Measurements from ENCODE around the gene ACP1.

Gene ACP1

GRCh38 chr2:264493-265468 lies at the start of gene ACP1:
Gene ACP1 (plus strand): TSS chr2:264947. CDS start chr2:264965, 18 bp downstream.
- DNase-seq: peak; percentile 96

DNA sequence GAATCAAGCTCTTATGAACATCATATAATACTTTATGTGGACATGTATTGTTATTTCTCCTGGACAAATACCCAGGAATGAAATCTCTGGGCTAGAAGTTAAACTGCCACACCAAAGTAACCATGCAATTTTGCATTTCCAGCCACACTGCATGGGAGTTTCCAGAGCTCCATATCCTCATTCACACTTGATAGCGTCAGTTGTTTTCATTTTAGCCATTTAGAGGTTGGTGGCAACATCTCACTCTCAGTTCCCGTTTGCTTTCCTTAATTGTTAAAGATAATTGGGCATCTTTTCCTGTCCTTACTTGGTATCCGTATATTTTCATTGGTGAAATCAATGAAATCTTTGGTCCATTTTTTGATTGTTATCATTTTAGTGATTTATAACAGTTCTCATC lies 48.7 kb upstream of the ACP1 start:
- no peak for DNase-seq

- no peak for DNase-seq
Measured at GRCh38 chr2:223451-223850, 41.3 kb upstream of the ACP1 start.

DNA sequence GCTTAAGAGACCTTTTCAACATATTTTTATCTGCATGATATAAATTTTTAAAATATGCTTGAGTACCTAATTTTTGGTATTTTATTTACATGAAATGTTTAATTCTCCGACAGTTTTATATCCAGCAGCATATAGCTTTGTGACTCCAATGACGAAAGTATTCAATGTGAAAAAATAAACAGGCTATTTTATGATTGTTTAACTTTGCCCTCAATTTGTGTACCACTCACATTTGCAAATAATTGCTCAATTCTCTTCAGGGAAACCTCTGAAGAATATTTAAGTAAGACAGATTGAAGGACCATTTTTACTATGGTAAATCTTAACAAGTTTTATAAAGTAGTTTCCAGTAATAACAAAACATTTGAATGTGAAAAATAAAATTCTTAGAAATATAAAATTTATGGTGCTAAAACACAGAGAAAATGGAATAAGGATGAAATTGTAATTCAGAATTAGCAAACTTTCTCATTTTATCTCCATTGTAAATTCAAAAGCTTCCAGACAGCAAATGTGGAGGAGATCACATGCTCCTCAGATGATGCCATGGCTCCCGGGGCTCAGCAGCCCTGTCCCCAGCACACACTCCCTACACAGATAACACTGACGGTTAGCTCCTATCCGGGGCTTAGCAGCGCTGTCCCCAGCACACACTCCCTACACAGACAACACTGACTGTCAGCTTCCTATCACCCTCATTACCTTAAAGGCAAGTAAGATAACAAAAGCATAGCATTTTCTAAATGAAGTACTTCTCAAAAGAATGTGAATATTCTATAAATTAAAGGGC lies 40.6 kb upstream of the ACP1 start:
- no peak for DNase-seq

DNA sequence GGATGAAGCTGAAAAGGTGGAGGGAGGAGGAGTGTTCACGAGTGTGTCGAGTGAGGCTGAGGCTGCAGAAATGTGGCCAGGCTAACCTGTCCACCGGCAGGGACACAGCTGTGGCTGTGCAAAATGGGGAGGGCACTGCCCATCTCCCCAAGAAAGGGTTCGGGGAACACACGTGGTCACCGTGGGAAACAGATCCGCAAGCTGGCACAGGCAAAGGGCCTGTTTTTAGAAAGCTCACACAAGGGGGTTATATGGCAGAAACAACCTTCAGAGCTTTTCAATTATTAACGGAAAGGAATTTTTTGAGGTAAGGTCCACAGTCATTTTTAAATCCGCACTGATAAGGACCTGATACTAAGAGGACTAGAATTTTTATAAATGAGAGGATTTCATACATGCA lies 36.6 kb upstream of the ACP1 start:
- no peak for DNase-seq

GRCh38 chr2:228518-229278 lies 36.0 kb upstream of the ACP1 start:
- no peak for DNase-seq

GRCh38 chr2:231521-232185 lies 33.1 kb upstream of the ACP1 start:
- no peak for DNase-seq

GRCh38 chr2:233030-233429 lies 31.7 kb upstream of the ACP1 start:
- no peak for DNase-seq

- no peak for DNase-seq
Measured at GRCh38 chr2:234421-234820, 30.3 kb upstream of the ACP1 start.

DNA sequence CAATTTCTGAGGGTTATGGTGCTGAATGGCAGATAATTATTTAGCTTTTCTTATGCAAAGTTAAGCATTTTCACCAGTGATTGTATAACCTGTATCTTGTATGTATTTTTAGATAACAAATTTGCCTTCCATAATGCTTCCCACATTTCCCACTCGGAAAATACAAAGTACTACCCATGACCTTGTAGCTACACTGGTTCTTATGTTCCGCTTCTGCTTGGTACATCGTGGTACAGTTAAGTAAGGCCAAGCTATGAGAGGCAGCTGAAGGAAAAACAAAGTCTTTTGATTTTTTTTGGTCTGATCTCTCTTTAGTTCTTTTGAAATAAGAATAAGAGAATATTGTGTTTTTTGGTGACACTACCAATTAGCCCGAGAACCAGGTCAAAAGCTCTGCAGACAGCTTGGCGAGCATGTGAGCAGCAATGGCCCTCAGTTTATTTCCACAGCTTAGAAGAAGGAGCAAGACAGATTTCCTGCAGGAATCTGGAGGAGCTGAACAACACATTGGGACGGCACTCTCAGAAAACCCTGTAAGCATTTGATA lies 27.7 kb upstream of the ACP1 start:
- no peak for DNase-seq

DNA sequence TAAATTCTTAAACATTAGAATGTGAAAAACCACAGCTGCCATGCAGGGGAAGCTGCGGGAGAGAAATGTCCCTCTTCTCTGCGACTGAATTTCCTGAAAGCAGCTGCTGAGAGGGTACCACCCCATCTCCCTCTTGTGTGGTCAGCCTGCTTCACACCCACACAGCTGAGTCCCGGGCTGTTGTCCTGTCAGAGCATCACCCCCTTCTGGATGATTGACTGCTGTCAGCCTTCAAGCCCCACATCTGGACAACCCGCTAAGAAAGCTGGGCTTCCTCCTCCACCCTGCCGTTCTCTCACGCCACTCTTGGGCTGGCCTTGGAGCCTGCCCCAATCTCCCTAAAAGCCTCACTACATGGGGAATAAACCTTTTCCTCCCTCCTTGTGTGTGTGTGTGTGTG lies 26.9 kb upstream of the ACP1 start:
- no peak for DNase-seq

DNA sequence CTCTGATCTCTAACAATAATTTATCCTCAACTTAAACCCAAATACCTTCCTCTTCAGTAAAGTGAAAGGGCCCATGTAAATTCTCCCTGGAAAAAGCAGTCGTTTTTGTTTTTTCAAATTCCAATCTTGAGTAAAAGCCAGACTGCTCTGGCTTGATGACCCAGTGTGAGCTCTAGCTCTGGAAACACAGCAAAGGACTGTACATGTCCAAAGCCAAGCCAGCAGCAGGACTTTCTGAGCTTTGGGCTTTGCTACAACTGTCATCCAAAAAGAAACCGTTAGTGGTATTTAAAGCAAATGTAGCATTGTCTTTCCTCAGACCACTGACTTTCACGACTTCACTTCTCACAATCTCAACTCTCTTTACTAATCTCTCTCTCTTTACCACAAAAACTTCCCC lies 26.3 kb upstream of the ACP1 start:
- no peak for DNase-seq

GRCh38 chr2:238869-239268 lies 25.9 kb upstream of the ACP1 start:
- no peak for DNase-seq

DNA sequence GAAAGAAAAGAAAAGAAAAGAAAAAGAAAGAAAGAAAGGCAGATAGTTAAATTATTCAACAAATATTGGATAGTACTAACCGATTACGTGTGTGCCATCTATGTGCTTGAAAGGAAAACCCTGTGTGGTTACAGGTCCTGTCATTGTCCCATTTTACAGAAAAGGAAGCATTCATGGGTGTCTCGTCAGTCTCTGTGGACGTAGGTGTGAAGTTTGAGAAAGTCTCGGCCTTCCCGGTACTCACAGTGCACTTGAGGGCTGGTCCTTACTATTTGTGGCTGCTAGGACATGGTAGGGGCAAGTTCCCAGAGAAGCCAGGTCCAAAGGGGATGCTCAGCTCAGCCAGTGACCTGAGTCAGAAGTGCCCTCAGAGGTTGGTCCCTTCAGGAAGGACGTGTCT lies 20.2 kb upstream of the ACP1 start:
- DNase-seq: no peak

DNA sequence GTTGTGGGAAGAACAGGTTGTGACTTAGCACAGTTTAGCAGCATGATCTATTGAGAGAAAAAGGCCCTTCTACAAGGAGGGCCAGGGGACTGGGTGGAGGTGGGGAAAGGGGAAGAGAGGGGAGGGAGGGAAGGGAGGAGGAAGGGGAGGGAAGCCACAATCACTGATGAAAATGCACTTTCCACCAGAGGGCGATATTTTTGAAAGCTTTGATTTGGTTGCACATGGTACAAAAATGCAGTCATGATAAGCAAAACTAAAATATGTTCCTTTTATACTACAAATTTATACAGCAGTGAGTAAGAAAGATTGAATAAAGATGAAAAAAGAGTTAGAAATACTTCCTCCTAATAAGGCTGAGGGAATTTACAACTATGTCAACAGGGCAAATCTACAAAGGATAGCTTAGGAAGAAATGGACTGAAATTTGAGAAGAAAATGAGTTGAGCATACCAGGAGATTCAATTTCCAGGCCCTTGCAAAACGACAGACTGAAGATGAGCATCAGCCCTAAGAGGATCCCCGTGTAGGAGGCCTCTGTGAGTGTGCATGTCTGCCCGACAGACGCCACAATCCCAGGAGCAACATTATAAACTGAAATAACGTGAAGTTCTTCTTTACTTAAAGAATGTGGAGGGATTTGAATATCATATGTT lies 18.1 kb upstream of the ACP1 start:
- peak; percentile 50 for DNase-seq

- no peak for DNase-seq
Measured at GRCh38 chr2:248724-249123, 16.0 kb upstream of the ACP1 start.

GRCh38 chr2:249538-250042 lies 15.2 kb upstream of the ACP1 start:
- no peak for DNase-seq

DNA sequence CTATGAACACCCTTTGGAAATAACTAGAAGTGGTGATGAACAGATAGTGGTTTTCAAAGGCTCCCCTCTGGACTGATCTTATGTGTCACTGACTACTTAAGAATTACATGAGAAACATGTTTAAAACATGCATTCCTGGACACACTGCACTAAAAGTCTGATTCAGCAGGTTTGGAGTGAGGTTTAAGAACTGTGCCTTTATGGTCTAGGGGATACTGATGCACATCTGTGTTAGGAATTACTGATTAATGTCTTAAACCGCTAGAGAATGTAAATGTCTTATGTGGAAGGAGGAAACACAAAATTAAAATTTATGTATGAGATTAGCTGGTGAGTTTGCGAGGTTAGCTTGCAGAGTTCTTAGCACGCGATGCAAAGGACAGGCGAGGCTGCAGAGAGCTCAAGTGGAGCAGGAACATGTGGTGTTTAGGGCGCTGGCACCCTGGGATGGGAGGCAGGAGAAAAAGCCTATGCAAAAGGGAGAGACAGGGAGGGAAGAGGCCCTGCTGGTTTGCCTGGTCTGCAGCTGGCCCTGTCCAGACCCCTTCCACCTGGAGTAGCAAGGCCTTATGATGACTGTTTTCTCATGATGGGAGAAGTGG lies 12.6 kb upstream of the ACP1 start:
- no peak for DNase-seq

GRCh38 chr2:253202-253638 lies 11.5 kb upstream of the ACP1 start:
- DNase-seq: no peak

GRCh38 chr2:254241-254640 lies 10.5 kb upstream of the ACP1 start:
- DNase-seq: no peak

DNA sequence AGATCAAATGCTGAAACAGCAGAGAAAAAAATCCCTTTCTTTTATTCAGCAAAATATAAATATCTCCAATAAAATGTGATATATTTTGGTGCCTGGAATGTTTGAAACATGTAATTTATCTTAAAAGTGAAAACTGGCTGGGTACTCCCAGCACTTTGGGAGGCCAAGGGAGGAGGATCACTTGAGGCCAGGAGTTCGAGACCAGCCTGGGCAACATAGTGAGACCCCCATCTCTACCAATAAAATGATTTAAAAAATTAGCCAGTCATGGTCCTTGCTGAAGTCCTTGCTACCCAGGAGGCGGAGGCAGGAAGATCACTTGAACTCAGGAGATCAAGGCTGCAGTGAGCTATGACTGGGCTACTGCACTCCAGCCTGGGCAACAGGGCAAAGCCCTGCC lies 9.6 kb upstream of the ACP1 start:
- DNase-seq: no peak
